ENCODE measurements around the gene GPER1.

GPER1 gene

DNA sequence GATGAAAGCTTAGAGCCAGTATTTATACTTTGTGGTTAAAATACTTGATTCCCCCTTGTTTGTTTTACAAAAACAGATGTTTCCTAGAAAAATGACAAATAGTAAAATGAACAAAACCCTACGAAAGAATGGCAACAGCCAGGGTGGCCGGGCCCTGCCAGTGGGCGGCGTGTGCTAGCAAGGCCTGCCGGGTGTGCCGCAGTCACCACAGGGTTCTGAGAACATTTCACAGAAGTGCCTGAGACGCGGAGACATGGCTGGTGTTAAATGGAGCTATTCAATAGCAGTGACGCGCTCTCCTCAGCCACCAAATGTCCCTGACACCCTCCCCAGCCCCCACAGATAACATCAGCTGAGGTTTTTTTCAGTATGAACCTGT lies 29.1 kb upstream of the GPER1 start:
- TF ChIP-seq, protein P1, sequence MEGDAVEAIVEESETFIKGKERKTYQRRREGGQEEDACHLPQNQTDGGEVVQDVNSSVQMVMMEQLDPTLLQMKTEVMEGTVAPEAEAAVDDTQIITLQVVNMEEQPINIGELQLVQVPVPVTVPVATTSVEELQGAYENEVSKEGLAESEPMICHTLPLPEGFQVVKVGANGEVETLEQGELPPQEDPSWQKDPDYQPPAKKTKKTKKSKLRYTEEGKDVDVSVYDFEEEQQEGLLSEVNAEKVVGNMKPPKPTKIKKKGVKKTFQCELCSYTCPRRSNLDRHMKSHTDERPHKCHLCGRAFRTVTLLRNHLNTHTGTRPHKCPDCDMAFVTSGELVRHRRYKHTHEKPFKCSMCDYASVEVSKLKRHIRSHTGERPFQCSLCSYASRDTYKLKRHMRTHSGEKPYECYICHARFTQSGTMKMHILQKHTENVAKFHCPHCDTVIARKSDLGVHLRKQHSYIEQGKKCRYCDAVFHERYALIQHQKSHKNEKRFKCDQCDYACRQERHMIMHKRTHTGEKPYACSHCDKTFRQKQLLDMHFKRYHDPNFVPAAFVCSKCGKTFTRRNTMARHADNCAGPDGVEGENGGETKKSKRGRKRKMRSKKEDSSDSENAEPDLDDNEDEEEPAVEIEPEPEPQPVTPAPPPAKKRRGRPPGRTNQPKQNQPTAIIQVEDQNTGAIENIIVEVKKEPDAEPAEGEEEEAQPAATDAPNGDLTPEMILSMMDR (IDR thresholded peaks at IDR 0.05; ENCODE audit: low read depth, low read length, missing control alignments), result no peak
- no peak overlapping the region for H3K4me3 ChIP-seq (replicated peaks; ENCODE audit: low read depth, low read length)
- no peak for DNase-seq (ENCODE audit: extremely low read depth, low read depth)

GRCh38 chr7:1059200-1060091 lies 28.5 kb upstream of the GPER1 start:
- TF ChIP-seq, protein P1 (IDR thresholded peaks at IDR 0.05; ENCODE audit: low read depth, low read length, missing control alignments), result no peak
- H3K4me3 ChIP-seq (replicated peaks; ENCODE audit: low read depth, low read length), result no peak overlapping the region
- DNase-seq (ENCODE audit: extremely low read depth, low read depth), result no peak

DNA sequence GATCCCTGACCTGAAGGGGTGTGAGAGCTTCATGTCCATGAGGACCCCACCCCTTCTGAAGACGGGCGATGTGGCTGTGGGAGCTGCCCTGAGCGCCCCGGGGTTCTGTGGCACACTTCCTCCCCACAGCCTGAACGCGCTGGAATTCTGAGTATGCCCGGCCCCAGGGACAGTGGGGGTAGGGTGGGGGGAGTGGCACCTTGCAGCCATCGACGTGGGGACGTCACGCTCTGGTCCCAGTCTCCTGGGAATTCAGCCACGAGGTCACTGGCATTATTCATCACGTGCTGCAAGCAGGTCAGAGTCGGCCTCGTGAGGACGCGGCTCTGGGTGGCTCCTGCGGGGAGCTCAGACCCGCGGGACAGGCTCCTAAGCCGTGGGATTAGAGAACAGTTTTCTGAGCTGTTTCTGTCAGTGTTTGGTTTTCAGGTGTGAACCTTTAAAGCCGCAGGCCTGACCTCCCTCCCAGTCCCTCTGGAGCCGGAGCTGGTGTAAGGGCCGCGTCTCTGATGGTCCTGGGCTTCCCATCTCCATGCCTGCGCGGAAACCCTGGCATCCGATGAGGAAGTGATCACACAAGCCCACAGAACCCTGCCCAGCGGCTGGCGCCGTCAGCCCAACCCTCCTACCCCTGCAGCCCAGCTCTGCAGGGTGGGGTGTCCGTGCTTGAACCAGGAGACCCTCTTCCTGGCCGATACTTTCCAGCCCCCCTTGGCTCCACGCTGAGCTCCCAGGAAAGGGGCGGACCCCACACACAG lies 27.4 kb upstream of the GPER1 start:
- H3K4me3 ChIP-seq (replicated peaks; ENCODE audit: low read depth, low read length), result no peak overlapping the region
- no peak for DNase-seq (ENCODE audit: extremely low read depth, low read depth)
- TF ChIP-seq, protein P1 (IDR thresholded peaks at IDR 0.05; ENCODE audit: low read depth, low read length, missing control alignments), result no peak

DNA sequence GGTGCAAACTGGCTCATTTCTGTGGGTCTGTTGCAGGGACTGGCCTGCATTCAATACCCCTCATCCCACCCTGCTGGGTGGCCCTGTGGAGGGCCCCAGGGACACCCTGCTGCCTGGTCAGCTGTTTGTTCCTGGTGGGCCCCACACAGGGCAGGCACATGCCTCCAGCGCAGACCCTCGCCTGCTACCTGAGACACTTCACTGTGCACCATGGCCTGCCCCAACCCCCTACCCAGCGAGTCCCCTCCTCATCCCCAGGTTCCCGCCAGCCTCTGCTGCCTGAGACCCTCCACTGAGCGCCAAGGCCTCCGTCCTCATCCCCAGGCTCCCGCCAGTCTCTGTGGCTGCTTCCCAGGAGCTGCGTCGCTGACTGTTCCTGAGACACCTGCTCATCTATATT lies 26.7 kb upstream of the GPER1 start:
- TF ChIP-seq, protein P1 (IDR thresholded peaks at IDR 0.05; ENCODE audit: low read depth, low read length, missing control alignments), result no peak
- no peak for DNase-seq (ENCODE audit: extremely low read depth, low read depth)
- no peak overlapping the region for H3K4me3 ChIP-seq (replicated peaks; ENCODE audit: low read depth, low read length)

GRCh38 chr7:1062296-1063294 lies 25.3 kb upstream of the GPER1 start:
- no peak for DNase-seq (ENCODE audit: extremely low read depth, low read depth)
- no peak overlapping the region for H3K4me3 ChIP-seq (replicated peaks; ENCODE audit: low read depth, low read length)
- TF ChIP-seq, protein P1 (IDR thresholded peaks at IDR 0.05; ENCODE audit: low read depth, low read length, missing control alignments), result no peak

DNA sequence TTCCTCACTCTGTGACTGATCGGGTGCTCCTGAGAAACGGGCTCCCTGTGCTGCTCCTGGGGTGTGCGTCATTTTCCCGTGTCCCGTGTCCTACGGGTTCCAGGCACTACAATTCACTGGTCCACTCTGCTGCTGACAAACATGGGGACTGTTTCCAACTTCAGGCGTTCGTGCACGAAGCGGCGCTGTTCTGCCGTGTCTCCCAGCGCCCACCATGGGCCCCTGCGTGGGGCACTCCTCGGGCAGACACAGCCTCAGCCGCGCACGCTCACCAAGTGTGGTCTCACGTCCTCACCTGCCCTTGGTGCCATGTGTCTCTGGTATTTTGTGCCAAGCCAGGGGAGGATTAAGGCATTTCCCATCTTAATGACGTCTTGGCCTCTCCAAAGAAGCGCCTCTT lies 24.6 kb upstream of the GPER1 start:
- TF ChIP-seq, protein P1 (IDR thresholded peaks at IDR 0.05; ENCODE audit: low read depth, low read length, missing control alignments), result no peak
- no peak for DNase-seq (ENCODE audit: extremely low read depth, low read depth)
- H3K4me3 ChIP-seq (replicated peaks; ENCODE audit: low read depth, low read length), result no peak overlapping the region
